GM12892 (cell line): ENCODE data around the gene YY1.

Source experiments
- POLR2A ChIP-seq: IDR thresholded peaks from 2 replicates; pipeline ENCODE4 v1.6.1; 2011; ENCODE audit warnings: low read depth, low read length, control low read depth
- POLR2AphosphoS5 ChIP-seq: IDR thresholded peaks from 2 replicates; pipeline ENCODE4 v1.6.1; 2011; ENCODE audit warnings: low read depth, low read length, control low read depth
- TAF1 ChIP-seq: IDR thresholded peaks from 2 replicates; pipeline ENCODE4 v1.6.1; 2011; ENCODE audit warnings: low read depth, mild to moderate bottlenecking, control low read depth, low read length, borderline replicate concordance

GRCh38 chr14:100281286-100282082, 42.5 kb downstream of the YY1 start:
- TF ChIP-seq POLR2AphosphoS5: no peak
- TF ChIP-seq POLR2A: no peak
- TF ChIP-seq TAF1: no peak
